ENCODE measurements around the gene SLC35G2. TPM values are rescaled to one million over a fixed set of nuclear protein-coding genes. Genes with fewer than 3 reads are reported as not detected.

The SLC35G2 gene
- total and polyA plus RNA-seq, 5 experiments from 2014 or later, result 0.16 to 1.2 TPM; not detected in 3

DNA sequence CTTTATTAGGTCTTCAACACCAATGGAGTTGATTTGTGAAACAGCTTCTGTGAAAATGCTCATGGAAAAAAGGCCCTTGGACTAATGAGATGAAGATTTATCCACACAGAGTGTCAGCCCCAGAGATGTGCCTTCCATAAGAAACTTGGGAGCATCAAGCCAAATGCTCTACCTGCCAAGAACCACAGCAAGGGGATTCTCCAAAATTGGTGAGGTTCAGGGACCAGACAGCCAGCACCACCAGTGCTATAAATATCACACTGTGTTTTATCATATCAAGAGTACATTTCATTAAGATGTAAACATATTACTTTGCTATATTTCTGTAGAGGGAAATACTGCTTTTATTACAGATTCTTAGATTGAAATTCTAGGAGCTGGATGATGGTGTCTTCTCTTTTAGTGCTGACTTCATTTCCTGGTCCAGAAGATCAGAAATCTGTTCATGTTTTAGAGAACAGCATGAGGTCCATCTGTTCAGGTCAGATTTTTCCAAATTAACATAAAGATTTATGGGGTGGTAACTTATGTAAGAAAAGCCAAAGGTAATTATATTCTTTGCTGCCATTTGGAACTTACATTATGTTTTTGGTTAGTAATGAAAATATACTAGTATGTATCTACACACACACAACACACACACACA, 17.7 kb downstream of the SLC35G2 start:
- Mint-ChIP-seq H3K27ac (peak overlapping the region in 3 of 10 donors; percentile 6 to 49 (median 36)), H3K9me3 (peaks cover 0 to 4% (median 0%) of the 10 kb centered on the region in 9 donors), H3K36me3 (peaks cover 0 to 15% (median 10%) of the 10 kb centered on the region in 3 donors), H3K27me3 (peaks cover 0 to 4% (median 0%) of the 10 kb centered on the region in 5 donors), H3K4me1 (peaks cover 0 to 7% (median 4%) of the 10 kb centered on the region in 4 donors), H3K4me3 (no peak overlapping the region)
- POLR2A ChIA-PET, result no interaction called here
- ATAC-seq, result no peak
- DNase-seq, result no peak

DNA sequence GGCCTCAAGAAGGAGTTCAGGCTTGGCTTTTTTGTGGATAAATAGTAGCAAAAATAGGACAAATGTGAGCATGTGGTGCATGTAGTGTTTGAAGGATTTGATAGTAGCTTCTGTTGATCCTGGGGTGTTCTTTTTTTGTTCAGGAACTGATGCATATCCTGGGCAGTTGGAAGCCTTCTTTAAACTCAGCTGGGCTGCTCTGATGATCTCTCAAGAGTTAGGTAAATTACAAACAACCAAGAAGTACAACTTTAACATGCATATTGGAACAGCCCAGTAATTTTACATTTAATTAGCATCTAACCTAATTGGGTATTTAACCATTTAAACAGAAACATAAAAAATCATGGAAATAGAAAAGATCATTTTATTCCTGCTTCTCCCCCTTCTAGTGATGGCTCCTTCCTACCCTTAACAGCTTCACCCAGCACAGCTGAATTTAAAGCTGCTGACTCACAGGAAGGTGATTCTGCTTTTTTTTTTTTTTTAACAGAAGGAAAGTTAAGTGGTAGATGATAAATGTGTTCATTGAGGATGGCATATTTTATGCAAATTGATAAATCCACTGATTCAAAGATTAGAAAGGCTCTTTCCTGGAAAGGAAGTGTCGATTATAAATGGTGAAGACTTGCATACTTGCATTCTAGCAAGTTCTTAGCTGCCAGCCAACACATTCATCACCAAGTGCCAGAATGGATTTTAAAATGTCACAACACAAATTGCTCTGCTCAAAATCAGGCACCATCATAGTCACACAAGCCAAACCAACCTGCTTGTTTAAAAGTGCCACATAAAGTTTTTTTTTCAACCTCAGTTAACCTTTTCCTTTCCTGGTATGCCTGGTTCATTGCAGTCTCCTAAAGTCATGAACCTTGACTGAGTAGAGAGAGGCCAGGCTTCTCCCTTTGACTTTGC, 20.0 kb downstream of the SLC35G2 start:
- DNase-seq, result no peak
- Mint-ChIP-seq H3K27me3 (no peaks in the 10 kb centered on the region), H3K4me3 (no peak overlapping the region), H3K27ac (peak overlapping the region in 1 of 10 donors; percentile 25), H3K36me3 (peaks cover 0 to 31% (median 19%) of the 10 kb centered on the region in 3 donors), H3K9me3 (no peaks in the 10 kb centered on the region), H3K4me1 (peaks cover 0 to 8% (median 4%) of the 10 kb centered on the region in 4 donors)
- no peak for ATAC-seq
- POLR2A ChIA-PET, result no interaction called here

DNA sequence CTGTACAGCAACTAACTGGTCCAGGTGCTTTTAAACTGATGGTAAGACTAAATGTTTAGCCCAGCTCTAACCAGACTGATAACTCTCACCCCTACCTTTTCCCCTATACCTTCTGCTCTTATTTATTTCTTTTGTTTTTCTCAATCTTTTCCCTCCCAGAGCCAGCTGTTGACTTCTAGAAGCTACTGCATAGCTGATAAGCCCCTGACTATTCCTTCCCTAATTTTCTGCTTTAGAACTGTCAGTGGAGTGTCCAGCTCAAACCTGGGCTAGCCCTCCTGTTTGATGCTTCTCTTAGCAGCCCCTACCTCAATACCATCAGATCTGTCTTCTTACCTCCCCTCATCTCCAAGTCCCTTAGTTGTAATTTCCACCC, 20.6 kb downstream of the SLC35G2 start:
- Mint-ChIP-seq H3K4me3 (no peak overlapping the region), H3K9me3 (no peaks in the 10 kb centered on the region), H3K36me3 (peaks cover 0 to 34% (median 21%) of the 10 kb centered on the region in 3 donors), H3K27me3 (no peaks in the 10 kb centered on the region), H3K4me1 (peaks cover 0 to 9% (median 4%) of the 10 kb centered on the region in 4 donors), H3K27ac (peak overlapping the region in 2 of 10 donors; percentile 3)
- DNase-seq, result no peak
- POLR2A ChIA-PET, result no interaction called here
- ATAC-seq, result no peak

DNA sequence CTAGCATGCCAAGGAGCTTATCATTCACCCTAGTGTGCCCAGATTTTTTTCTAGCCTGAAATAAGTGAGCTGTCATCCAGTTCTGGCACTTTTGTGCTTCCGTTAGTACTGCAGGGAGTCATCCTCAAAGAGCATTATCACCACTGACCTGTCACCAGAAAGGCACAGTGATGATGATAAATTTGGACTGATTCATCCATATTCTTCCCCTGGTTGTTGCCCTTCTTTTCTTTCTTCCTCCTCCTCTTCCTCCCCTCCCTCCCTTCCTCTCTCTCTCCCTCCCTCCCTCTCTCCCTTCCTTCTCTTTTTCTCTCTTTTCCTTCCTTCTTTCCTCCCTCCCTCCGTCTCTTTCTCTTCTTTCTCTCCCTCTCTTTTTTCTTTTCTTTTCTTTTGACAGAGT, 21.3 kb downstream of the SLC35G2 start:
- Mint-ChIP-seq H3K4me3 (no peak overlapping the region), H3K4me1 (peaks cover 0 to 9% (median 4%) of the 10 kb centered on the region in 4 donors), H3K27ac (peak overlapping the region in 1 of 10 donors; percentile 45), H3K9me3 (no peaks in the 10 kb centered on the region), H3K27me3 (no peaks in the 10 kb centered on the region), H3K36me3 (peaks cover 0 to 39% (median 26%) of the 10 kb centered on the region in 3 donors)
- DNase-seq, result no peak
- POLR2A ChIA-PET, result no interaction called here
- ATAC-seq, result no peak

DNA sequence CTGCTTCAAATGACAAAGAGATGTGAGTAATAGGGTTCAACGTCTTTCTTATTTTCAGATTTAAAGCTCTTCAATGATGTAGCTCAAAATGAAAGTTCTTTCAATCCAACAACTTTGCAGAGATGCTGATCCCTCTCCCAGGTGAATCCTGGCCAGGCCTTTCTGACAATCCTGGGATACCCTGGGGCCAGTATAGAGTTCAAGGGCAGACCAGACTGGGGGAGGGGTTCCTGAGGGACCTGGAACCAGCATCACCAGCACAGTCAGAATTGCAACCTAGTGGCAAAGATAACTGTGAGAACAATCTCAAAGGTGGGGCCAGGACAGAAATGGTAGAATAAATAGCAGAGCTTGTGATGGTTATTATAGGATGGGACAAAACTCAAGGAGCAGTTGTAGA, 23.4 kb downstream of the SLC35G2 start:
- POLR2A ChIA-PET, result interaction anchor here (1.2 kb wide), 1 partner anchor 67 kb away, joined by 3 read pairs; no protein-coding TSS in a partner anchor
- DNase-seq (no peak), ATAC-seq (no peak)
- H3K27ac Mint-ChIP-seq, result no peak overlapping the region
- H3K4me3 Mint-ChIP-seq, result no peak overlapping the region
- no peaks in the 10 kb centered on the region for H3K27me3 Mint-ChIP-seq
- H3K36me3 Mint-ChIP-seq, result peaks cover 0 to 55% (median 40%) of the 10 kb centered on the region in 3 donors
- H3K9me3 Mint-ChIP-seq, result no peaks in the 10 kb centered on the region
- peaks cover 0 to 10% (median 4%) of the 10 kb centered on the region in 4 donors for H3K4me1 Mint-ChIP-seq

DNA sequence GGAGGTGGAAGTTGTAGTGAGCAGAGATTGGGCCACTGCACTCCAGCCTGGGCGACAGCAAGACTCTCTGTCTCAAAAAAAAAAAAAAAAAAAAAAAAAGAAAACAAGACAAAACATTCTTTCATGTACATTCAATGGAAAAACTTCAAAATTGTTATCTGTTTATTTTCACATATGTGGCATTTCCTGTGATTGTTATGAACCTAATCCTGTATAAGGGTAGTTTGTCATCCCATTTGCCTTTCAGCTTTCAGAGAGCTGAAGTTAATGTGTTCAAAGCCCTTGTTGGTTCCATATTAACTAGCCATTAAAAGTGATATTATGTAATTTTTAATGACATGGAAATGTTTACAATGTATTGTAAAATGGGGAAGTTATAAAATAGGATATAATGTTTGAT, 25.8 kb downstream of the SLC35G2 start:
- no peaks in the 10 kb centered on the region for H3K27me3 Mint-ChIP-seq
- H3K4me1 Mint-ChIP-seq, result peaks cover 0 to 9% (median under 1%) of the 10 kb centered on the region in 4 donors
- ATAC-seq (no peak), DNase-seq (no peak)
- no peak overlapping the region for H3K27ac Mint-ChIP-seq
- peaks cover 0 to 47% (median 38%) of the 10 kb centered on the region in 3 donors for H3K36me3 Mint-ChIP-seq
- no peak overlapping the region for H3K4me3 Mint-ChIP-seq
- POLR2A ChIA-PET, result no interaction called here
- no peaks in the 10 kb centered on the region for H3K9me3 Mint-ChIP-seq

DNA sequence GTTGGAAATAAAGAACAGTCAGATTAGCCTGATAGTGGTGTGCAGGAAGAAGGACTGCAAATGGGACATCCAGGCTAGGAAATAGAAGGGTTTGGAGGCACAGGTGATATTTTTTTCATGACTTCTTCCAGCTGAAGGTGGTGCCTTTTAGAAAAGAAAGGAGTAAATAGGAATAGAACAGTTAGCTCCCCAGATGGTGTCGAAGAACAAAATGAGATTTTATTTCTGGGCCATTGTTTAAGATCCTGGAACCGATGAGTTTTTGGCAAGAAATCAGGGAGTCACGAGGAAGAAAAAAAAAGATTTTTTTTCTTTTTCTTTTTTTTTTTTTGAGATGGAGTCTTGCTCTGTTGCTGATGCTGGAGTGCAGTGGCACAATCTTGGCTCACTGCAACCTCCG, 33.3 kb downstream of the SLC35G2 start:
- POLR2A ChIA-PET, result no interaction called here
- no peaks in the 10 kb centered on the region for H3K27me3 Mint-ChIP-seq
- H3K4me3 Mint-ChIP-seq, result no peak overlapping the region

DNA sequence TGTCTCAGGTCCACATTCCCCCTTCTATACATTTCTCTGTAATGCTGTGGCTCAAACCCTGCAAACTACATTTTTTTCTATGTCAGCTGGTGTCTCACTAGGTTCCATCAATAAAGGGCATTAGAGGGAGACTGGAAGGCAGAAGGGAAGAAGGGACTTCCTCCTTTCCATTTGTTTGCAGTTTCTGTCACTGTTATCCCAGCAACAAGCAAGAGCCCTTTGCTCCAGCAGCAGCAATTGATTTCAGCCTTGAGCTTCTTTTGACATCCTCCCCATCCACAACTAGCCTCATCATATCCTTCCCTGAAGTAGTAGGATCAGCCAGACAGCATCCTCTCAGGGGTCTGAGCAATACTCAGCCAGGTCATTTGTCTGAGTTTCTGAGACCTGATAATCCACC, 37.7 kb downstream of the SLC35G2 start:
- Mint-ChIP-seq H3K27me3 (no peaks in the 10 kb centered on the region), H3K4me3 (no peak overlapping the region), H3K27ac (no peak overlapping the region), H3K36me3 (peaks cover 9 to 34% (median 20%) of the 10 kb centered on the region in 3 donors), H3K4me1 (peaks cover 21 to 35% (median 34%) of the 10 kb centered on the region in 4 donors), H3K9me3 (peaks cover 3 to 8% (median 7%) of the 10 kb centered on the region in 9 donors)
- DNase-seq (no peak), ATAC-seq (no peak)
- POLR2A ChIA-PET, result no interaction called here

More for the DNA sequence above, 33.3 kb downstream of the SLC35G2 start:
- H3K36me3 Mint-ChIP-seq, result peaks cover 7 to 31% (median 23%) of the 10 kb centered on the region in 3 donors
- H3K4me1 Mint-ChIP-seq, result peaks cover 7 to 13% (median 10%) of the 10 kb centered on the region in 4 donors
- peaks cover 0 to 7% (median 6%) of the 10 kb centered on the region in 9 donors for H3K9me3 Mint-ChIP-seq
- DNase-seq (no peak), ATAC-seq (no peak)
- no peak overlapping the region for H3K27ac Mint-ChIP-seq

DNA sequence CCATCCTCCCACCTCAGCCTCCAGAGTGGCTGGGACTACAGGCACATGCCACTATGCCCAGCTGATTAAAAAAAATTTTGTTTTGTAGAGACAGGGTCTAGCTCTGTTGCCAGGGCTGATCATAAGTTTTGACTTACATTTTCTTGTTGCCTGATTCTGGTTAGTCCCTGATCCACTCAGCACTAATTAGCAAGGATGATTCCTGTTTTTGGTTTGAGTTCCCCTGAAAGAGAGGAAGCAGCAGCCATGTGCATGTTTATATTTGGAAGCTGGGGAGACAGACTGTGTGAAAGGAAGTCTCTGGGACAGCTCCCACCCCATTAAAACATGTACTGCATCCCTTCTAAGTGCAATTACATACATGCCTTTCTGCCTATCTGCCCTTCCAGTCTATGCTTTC, 39.5 kb downstream of the SLC35G2 start:
- H3K9me3 Mint-ChIP-seq, result peaks cover 3 to 8% (median 7%) of the 10 kb centered on the region in 9 donors
- no peak overlapping the region for H3K27ac Mint-ChIP-seq
- DNase-seq, result no peak
- POLR2A ChIA-PET, result no interaction called here
- H3K27me3 Mint-ChIP-seq, result no peaks in the 10 kb centered on the region
- H3K36me3 Mint-ChIP-seq, result peaks cover 9 to 34% (median 15%) of the 10 kb centered on the region in 3 donors
- peak overlapping the region in 1 of 10 donors; percentile 12 for H3K4me3 Mint-ChIP-seq
- ATAC-seq, result no peak
- peaks cover 18 to 46% (median 37%) of the 10 kb centered on the region in 4 donors for H3K4me1 Mint-ChIP-seq

DNA sequence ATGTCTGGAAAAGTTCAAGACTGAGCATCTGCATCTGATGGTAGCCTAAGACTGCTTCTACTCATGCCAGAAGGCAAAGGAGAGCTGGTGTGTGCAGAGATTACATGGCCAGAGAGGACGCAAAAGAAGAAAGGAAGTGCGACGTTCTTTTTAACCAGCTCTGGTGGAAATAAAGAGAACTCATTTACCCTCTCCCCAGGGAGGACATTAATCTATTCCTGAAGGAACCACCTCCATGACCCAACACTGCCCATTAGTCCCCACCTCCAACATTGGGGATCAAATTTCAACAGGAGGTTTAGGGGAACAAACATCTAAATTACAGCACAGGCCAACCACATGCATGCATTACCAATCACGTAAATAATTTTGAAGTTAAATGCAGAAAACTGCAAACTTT, 41.6 kb downstream of the SLC35G2 start:
- POLR2A ChIA-PET, result interaction anchor here (0.6 to 4.5 kb wide), 5 partner anchors 59 to 665 kb away, joined by 3 to 108 read pairs (median 13); partner anchors contain the start of genes MSL2 and STAG1
- DNase-seq (no peak), ATAC-seq (no peak)
- Mint-ChIP-seq H3K9me3 (peaks cover 3 to 8% (median 7%) of the 10 kb centered on the region in 9 donors), H3K27ac (peak overlapping the region; percentile 96 to 99 (median 98)), H3K27me3 (no peaks in the 10 kb centered on the region), H3K4me1 (peaks cover 19 to 55% (median 42%) of the 10 kb centered on the region in 4 donors), H3K4me3 (peak overlapping the region; percentile 91 to 98 (median 96)), H3K36me3 (peaks cover 9 to 25% (median 17%) of the 10 kb centered on the region in 3 donors)

DNA sequence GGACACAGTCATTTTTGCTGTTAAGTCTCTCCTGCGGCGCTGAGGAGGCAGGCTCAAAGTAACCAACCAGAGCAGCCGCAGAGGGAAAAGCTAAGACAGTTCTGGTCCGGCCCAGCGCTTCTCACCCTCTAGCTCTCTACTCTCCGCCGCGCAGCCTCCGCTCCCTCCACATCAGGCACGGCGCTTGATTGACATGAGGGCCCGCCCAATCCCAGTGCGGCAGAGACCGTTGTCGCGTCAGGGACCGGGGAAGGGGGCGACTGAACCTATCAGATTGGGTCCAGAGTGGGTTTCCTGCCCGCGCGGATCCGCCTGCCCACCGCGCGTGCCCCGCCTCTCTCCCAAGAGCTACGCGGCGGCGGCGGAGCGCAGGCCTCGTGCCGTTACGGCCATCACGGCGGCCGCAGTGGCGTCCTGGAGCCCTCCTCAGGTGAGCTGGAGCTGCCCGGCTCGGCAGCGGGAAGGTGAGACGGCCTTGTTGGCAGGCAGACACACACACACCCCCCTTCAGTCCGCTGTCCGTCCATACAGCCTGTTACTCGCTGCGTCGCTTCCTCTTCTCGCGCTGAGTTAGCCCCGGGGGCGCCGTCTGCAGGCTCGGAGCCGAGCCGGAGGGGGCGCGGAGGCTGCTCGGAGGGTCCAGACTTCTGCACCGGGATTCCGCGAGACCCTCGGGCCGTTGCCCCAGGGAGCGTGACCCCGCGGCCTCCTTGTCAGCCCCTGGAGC, 43.1 kb downstream of the SLC35G2 start, which contains the start of gene NCK1:
Gene NCK1 (plus strand): TSS at position 319 of the 727 bp plus-strand sequence. CDS start 65,794 bp downstream, outside the sequence.
- peak; percentile 93 to 99 (median 98) for DNase-seq
- H3K27ac Mint-ChIP-seq, result peak within 1 kb of the TSS; percentile 96 to 99 (median 98)
- H3K9me3 Mint-ChIP-seq, result peaks cover 0 to 7% (median 2%) of the 10 kb centered on the region in 9 donors
- POLR2A ChIA-PET, result interaction anchor here (0.6 to 4.5 kb wide), 27 partner anchors 11 to 1094 kb away, joined by 3 to 108 read pairs (median 4); partner anchors contain the start of genes MSL2 and STAG1
- H3K36me3 Mint-ChIP-seq, result peaks cover 4 to 27% (median 13%) of the 10 kb centered on the region in 3 donors
- H3K4me1 Mint-ChIP-seq, result peaks cover 23 to 60% (median 50%) of the 10 kb centered on the region in 4 donors
- peak; percentile 95 for ATAC-seq
- H3K27me3 Mint-ChIP-seq, result no peaks in the 10 kb centered on the region
- peak within 1 kb of the TSS; percentile 91 to 98 (median 96) for H3K4me3 Mint-ChIP-seq
